Measurements from ENCODE around the gene NOL11. TPM values are rescaled to one million over a fixed set of nuclear protein-coding genes. Genes with fewer than 3 reads are reported as not detected.

The NOL11 gene
- total RNA-seq, 2 donors from 2014 or later = 25.0 to 33.8 TPM

DNA sequence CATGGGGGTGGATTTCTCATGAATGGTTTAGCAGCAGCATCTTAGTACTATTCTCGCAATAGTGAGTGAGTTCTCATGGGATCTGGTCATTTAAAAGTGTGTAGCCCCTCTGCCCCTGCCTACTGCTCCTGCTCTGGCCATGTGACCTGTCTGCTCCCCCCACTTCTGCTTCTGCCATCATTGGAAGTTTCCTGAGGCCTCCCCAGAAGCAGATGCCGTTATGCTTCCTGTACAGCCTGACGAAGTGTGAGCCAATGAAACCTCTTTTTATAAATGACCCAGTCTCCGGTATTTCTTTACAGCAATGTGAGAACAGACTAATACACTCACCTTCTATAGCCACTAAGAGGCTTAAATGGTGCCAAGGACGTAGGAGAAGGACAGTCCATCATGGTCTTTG is 51.5 kb downstream of the NOL11 start:
- Histone ChIP-seq H3K36me3 (no peaks in the 10 kb centered on the region), H3K4me3 (no peak overlapping the region), H3K27me3 (replicated peaks; ENCODE audit: insufficient read depth) (no peaks in the 10 kb centered on the region), H3K27ac (no peak overlapping the region), H3K4me1 (replicated peaks) (no peaks in the 10 kb centered on the region), H3K9me3 (no peaks in the 10 kb centered on the region)
- DNase-seq (ENCODE audit: low spot score) = no peak
- TF ChIP-seq POLR2A (IDR thresholded peaks at IDR 0.05) = no peak
- no peak for TF ChIP-seq POLR2AphosphoS5 (IDR thresholded peaks at IDR 0.05)
- intact Hi-C loops (cut with DNase I) = no loop called here
- 71% methylated on average over 5 of the region's 5 CpGs for WGBS

GRCh38 chr17:67770539-67770938 is 52.8 kb downstream of the NOL11 start:
- TF ChIP-seq CTCF (IDR thresholded peaks at IDR 0.05) (no peak), POLR2A (IDR thresholded peaks at IDR 0.05) (no peak), POLR2AphosphoS5 (IDR thresholded peaks at IDR 0.05) (no peak)
- Histone ChIP-seq H3K36me3 (no peaks in the 10 kb centered on the region), H3K9me3 (no peaks in the 10 kb centered on the region), H3K27ac (no peak overlapping the region), H3K27me3 (replicated peaks; ENCODE audit: insufficient read depth) (no peaks in the 10 kb centered on the region), H3K4me1 (replicated peaks) (no peaks in the 10 kb centered on the region), H3K4me3 (no peak overlapping the region)
- intact Hi-C loops (cut with DNase I) = no loop called here
- DNase-seq (ENCODE audit: low spot score) = no peak
- WGBS = 69% methylated on average over 3 of the region's 3 CpGs

DNA sequence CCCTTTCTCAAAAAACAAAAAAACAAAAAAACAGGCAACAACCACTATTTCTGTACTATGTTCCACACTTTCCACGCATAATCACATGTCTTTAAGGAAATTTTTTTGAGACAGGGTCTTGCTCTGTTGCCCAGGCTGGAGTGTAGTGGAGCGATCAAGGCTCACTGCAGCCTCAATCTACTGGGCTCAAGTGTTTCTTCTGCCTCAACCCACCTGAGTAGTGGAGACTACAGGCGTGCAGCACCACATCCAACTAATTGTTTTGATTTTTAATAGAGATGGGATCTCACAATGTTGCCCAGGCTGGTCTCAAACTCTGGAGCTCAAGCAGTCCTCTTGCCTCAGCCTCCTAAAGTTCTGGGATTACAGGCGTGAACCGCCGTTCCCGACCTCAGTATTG is 54.9 kb downstream of the NOL11 start:
- TF ChIP-seq POLR2A (IDR thresholded peaks at IDR 0.05) (no peak), CTCF (IDR thresholded peaks at IDR 0.05) (no peak), POLR2AphosphoS5 (IDR thresholded peaks at IDR 0.05) (no peak)
- WGBS = 96% methylated on average over 7 of the region's 7 CpGs
- Histone ChIP-seq H3K27me3 (replicated peaks; ENCODE audit: insufficient read depth) (no peaks in the 10 kb centered on the region), H3K9me3 (no peaks in the 10 kb centered on the region), H3K4me1 (replicated peaks) (no peaks in the 10 kb centered on the region), H3K36me3 (no peaks in the 10 kb centered on the region), H3K4me3 (no peak overlapping the region), H3K27ac (no peak overlapping the region)
- intact Hi-C loops (cut with DNase I) = no loop called here
- DNase-seq (ENCODE audit: low spot score) = no peak

- no peak for DNase-seq (ENCODE audit: low spot score)
- no peaks in the 10 kb centered on the region for H3K36me3 ChIP-seq
- H3K9me3 ChIP-seq = no peaks in the 10 kb centered on the region
- no peaks in the 10 kb centered on the region for H3K4me1 ChIP-seq (replicated peaks)
- H3K4me3 ChIP-seq = no peak overlapping the region
- no peaks in the 10 kb centered on the region for H3K27me3 ChIP-seq (replicated peaks; ENCODE audit: insufficient read depth)
- no peak overlapping the region for H3K27ac ChIP-seq
- WGBS = 71% methylated on average over 7 of the region's 7 CpGs
- no peak for TF ChIP-seq POLR2A (IDR thresholded peaks at IDR 0.05)
- TF ChIP-seq CTCF (IDR thresholded peaks at IDR 0.05) = no peak
- no peak for TF ChIP-seq POLR2AphosphoS5 (IDR thresholded peaks at IDR 0.05)
- intact Hi-C loops (cut with DNase I) = no loop called here
Measured at GRCh38 chr17:67773246-67773645, 55.5 kb downstream of the NOL11 start.

- H3K36me3 ChIP-seq = no peaks in the 10 kb centered on the region
- no peaks in the 10 kb centered on the region for H3K4me1 ChIP-seq (replicated peaks)
- no peak overlapping the region for H3K4me3 ChIP-seq
- peak; percentile 29 for DNase-seq (ENCODE audit: low spot score)
- 8% methylated on average over 13 of the region's 13 CpGs for WGBS
- no peaks in the 10 kb centered on the region for H3K9me3 ChIP-seq
- no peaks in the 10 kb centered on the region for H3K27me3 ChIP-seq (replicated peaks; ENCODE audit: insufficient read depth)
- intact Hi-C loops (cut with DNase I) = no loop called here
- peak overlapping the region in 1 of 2 donors; percentile 46 for H3K27ac ChIP-seq
- TF ChIP-seq POLR2A (IDR thresholded peaks at IDR 0.05) (no peak), POLR2AphosphoS5 (IDR thresholded peaks at IDR 0.05) (no peak), CTCF (IDR thresholded peaks at IDR 0.05) (peak in 2 of 4 experiments; percentile 25 to 49)
Measured at GRCh38 chr17:67779098-67779672, 61.4 kb downstream of the NOL11 start.

Measured in prostate gland (tissue), 2 donors.